ENCODE data around the gene PLAAT2.

- TF ChIP-seq CTCF (conservative IDR thresholded peaks at IDR 0.05) (no peak), EZH2 (IDR thresholded peaks at IDR 0.05; ENCODE audit: low read depth) (no peak)
Measured at GRCh38 chr11:63517156-63517555, 46.0 kb downstream of the PLAAT2 start.
